K562 (cell line): ENCODE data around the gene RREB1. TPM values are rescaled to one million over a fixed set of nuclear protein-coding genes. Genes with fewer than 3 reads are reported as not detected.
A peak's percentile ranks its signal among the peaks of the same experiment; 100 is the strongest.

ENCODE experiments used
- ATAC-seq: fragments of 200-7000 bp; cut with Tn5 transposase; 3 replicates; pipeline ENCODE4 v1.9.1; 2020; ENCODE audit warnings: moderate library complexity
- BruUV-seq: library from RNA; stranded (reverse); fragments of 400-500 nt; replicated peaks from 2 replicates; lab custom pipeline; 2021; lab: Mats Ljungman, UMichigan
- CTCF ChIA-PET: fragments of 300-600 bp; formaldehyde crosslinking; extraction: SDS; loops from one replicate; lab custom pipeline; 2021; ENCODE audit warnings: low intra/inter-chr PET ratio; lab: Yijun Ruan, JAX
- POLR2A ChIA-PET: fragments of 300-600, 350-650 bp; sonication (Branson Sonifier 250); formaldehyde crosslinking; extraction: SDS; loops from one replicate; lab custom pipeline; 2021; ENCODE audit warnings: antibody characterized with exemption, inconsistent platforms; lab: Yijun Ruan, JAX
- DNase-seq, 4 experiments: peaks; one replicate each; pipeline versions ENCODE4 v3.0.0 to v3.0.0-alpha.2; 2011 to 2018; ENCODE audit warnings: low spot score in 3 of 4, mixed read lengths in 3 of 4; ENCODE audit errors: extremely low read depth in 1 of 4
- FAIRE-seq: peaks from 2 replicates; lab custom pipeline; 2011; peaks lifted over from hg19 to GRCh38; lab: Jason Lieb, UNC
- H2AFZ ChIP-seq: 2 replicates; pipeline ENCODE4 v1.6.0; 2011; ENCODE audit warnings: low read depth, low read length, control low read depth, inconsistent platforms
- H3K27ac ChIP-seq: fragments of 200-600 bp; 3 replicates; pipeline ENCODE4 v1.8.0; 2011; ENCODE audit warnings: low read depth, mild to moderate bottlenecking, control low read depth, inconsistent platforms, low read length, moderate library complexity, mixed read lengths; ENCODE audit errors: extremely low read depth
- H3K27me3 ChIP-seq, 2 experiments: fragments of 300-600 bp in 1 of 2; 2 replicates in 1 of 2; 3 replicates in 1 of 2; pipeline versions ENCODE4 v1.6.0 to v1.8.0; 2011; ENCODE audit warnings: inconsistent platforms in 2 of 2, low read length in 2 of 2, mild to moderate bottlenecking in 1 of 2, mixed read lengths in 1 of 2, moderate library complexity in 1 of 2; ENCODE audit not compliant: control insufficient read depth in 2 of 2, insufficient read depth in 2 of 2
- H3K36me3 ChIP-seq: fragments of 300-600 bp; 3 replicates; pipeline ENCODE4 v1.8.0; 2011; ENCODE audit warnings: mild to moderate bottlenecking, low read length, inconsistent platforms; ENCODE audit not compliant: control insufficient read depth, insufficient read depth
- H3K4me1 ChIP-seq, 2 experiments: fragments of 200-600 bp in 1 of 2; replicated peaks in 1 of 2; 2 replicates in 1 of 2; 3 replicates in 1 of 2; pipeline versions ENCODE4 v1.5.1 to v1.8.0; 2011; ENCODE audit warnings: inconsistent platforms in 2 of 2, low read length in 2 of 2, mild to moderate bottlenecking in 1 of 2, mixed read lengths in 1 of 2, moderate library complexity in 1 of 2; ENCODE audit not compliant: control insufficient read depth in 2 of 2, insufficient read depth in 2 of 2
- H3K4me2 ChIP-seq: 2 replicates; pipeline ENCODE4 v1.6.1; 2011; ENCODE audit warnings: low read length, control low read depth, inconsistent platforms, mixed read lengths; ENCODE audit not compliant: insufficient read depth
- H3K4me3 ChIP-seq: fragments of 200-600 bp; sonication (generic), shearing (Covaris generic); 2 replicates; pipeline ENCODE4 v1.5.1; 2016; ENCODE audit warnings: control low read depth, inconsistent platforms
- H3K79me2 ChIP-seq: fragments of 200-600 bp; 3 replicates; pipeline ENCODE4 v1.8.0; 2011; ENCODE audit warnings: low read length, inconsistent platforms; ENCODE audit not compliant: control insufficient read depth, insufficient read depth
- H3K9ac ChIP-seq, 2 experiments: 2 replicates each; pipeline versions ENCODE4 v1.6.0 to v1.6.1; 2011; ENCODE audit warnings: low read depth in 2 of 2, low read length in 2 of 2, control low read depth in 1 of 2, inconsistent platforms in 1 of 2, mild to moderate bottlenecking in 1 of 2, mixed read lengths in 1 of 2; ENCODE audit not compliant: insufficient read depth in 1 of 2
- H3K9me1 ChIP-seq: one replicate; pipeline ENCODE4 v1.6.0; 2011; ENCODE audit warnings: inconsistent platforms, mild to moderate bottlenecking, low read length, moderate library complexity; ENCODE audit not compliant: control insufficient read depth, insufficient read depth
- H3K9me3 ChIP-seq: replicated peaks from 2 replicates; pipeline ENCODE4 v1.5.1; 2011; ENCODE audit warnings: low read depth, low read length, inconsistent platforms; ENCODE audit not compliant: control insufficient read depth, insufficient read depth
- H4K20me1 ChIP-seq: replicated peaks from 2 replicates; pipeline ENCODE4 v1.6.1; 2011; ENCODE audit warnings: low read length, inconsistent platforms, mixed read lengths; ENCODE audit not compliant: control insufficient read depth, insufficient read depth
- CREB1 ChIP-seq, 2 experiments: sonication (generic) in 1 of 2; formaldehyde crosslinking in 1 of 2; IDR thresholded peaks; 2 replicates each; pipeline versions ENCODE4 v1.6.1 to v1.8.0; 2012 to 2022; ENCODE audit warnings: inconsistent platforms in 1 of 2, mild to moderate bottlenecking in 1 of 2, missing genetic modification reagents in 1 of 2, moderate library complexity in 1 of 2
- NCOA4 ChIP-seq: fragments of 450-650 bp; IDR thresholded peaks from 2 replicates; pipeline ENCODE4 v1.6.1; 2018; ENCODE audit warnings: mild to moderate bottlenecking; ENCODE audit not compliant: partially characterized antibody
- POLR2G ChIP-seq: fragments of 200-400 bp; formaldehyde crosslinking; IDR thresholded peaks from 2 replicates; pipeline ENCODE4 v1.6.1; 2017; ENCODE audit warnings: low read depth, mild to moderate bottlenecking, antibody characterized with exemption, low read length, moderate library complexity
- RBM22 ChIP-seq: fragments of 200-400 bp; formaldehyde crosslinking; IDR thresholded peaks from 2 replicates; pipeline ENCODE4 v1.6.1; 2018; ENCODE audit warnings: low read length, low read depth; ENCODE audit not compliant: poor library complexity, severe bottlenecking
- TARDBP ChIP-seq: fragments of 450-650 bp; IDR thresholded peaks from 2 replicates; pipeline ENCODE4 v1.6.1; 2016
- ZBTB17 ChIP-seq: fragments of 450-650 bp; formaldehyde crosslinking; IDR thresholded peaks from 2 replicates; pipeline ENCODE4 v1.4.0; 2020; ENCODE audit warnings: mild to moderate bottlenecking
- WGBS: fragments of 100-300 bp; shearing (Covaris generic); methylation state at CpG from one replicate; pipeline ENCODE4 v1.1.6; 2016; ENCODE audit warnings: low coverage, mixed read lengths; ENCODE audit not compliant: insufficient coverage; ENCODE audit errors: missing lambda C conversion rate; 5-methylcytosine and 5-hydroxymethylcytosine counted together
- in situ Hi-C: fragments of 300-500 bp; cut with MboI; formaldehyde crosslinking; loops from 4 replicates; pipeline ENCODE4 v1.15.0; 2018; ENCODE audit warnings: inconsistent platforms, mixed read lengths
- intact Hi-C: fragments of 100-400 bp; cut with micrococcal nuclease; formaldehyde crosslinking; loops from 2 replicates; pipeline ENCODE4 v1.14.2; 2022
- polyA plus RNA-seq, 8 experiments: library from polyadenylated mRNA; depleted of rRNA in 4 of 8; stranded (reverse) in 5 of 8; unstranded in 3 of 8; fragments of >200 nt; fragmentation: Nextera tagmentation in 2 of 8; fragmentation: Illumina TruSeq in 1 of 8; extraction: Ambion mirVana in 2 of 8; extraction: Trizol in 1 of 8; gene quantifications; 2 replicates each; pipeline versions ENCODE4 v1.2.1 to v1.2.3, GENCODE V29; 2011 to 2014; ENCODE audit warnings: inconsistent platforms in 1 of 8, missing spikeins in 1 of 8
- total RNA-seq, 7 experiments: library from RNA; depleted of rRNA in 6 of 7; stranded (reverse); fragments of >200 nt in 6 of 7; fragmentation: Illumina TruSeq in 2 of 7; extraction: Trizol in 2 of 7; gene quantifications; 2 replicates each; pipeline versions ENCODE4 v1.2.1 to v1.2.3, GENCODE V29; 2011 to 2021; ENCODE audit warnings: low replicate concordance in 1 of 7

Gene RREB1
- total and polyA plus RNA-seq, 9 of the 15 experiments (the other 6 are each of a cell fraction or from before 2014, with no cell fraction given): 3.3 to 64.2 (median 19.3) TPM

- Histone ChIP-seq H3K9me3 (no peaks in the 10 kb centered on the region), H3K27ac (no peak overlapping the region)
- in situ Hi-C loops (no loop called here), intact Hi-C loops (no loop called here)
- WGBS: 93% methylated on average over 17 of the region's 17 CpGs
- FAIRE-seq (no peak), DNase-seq (no peak)
- TF ChIP-seq TARDBP (no peak), NCOA4 (no peak), RBM22 (peak; percentile 95), CREB1 (IDR thresholded peaks at IDR 0.05) (no peak), CREB1 (CRISPR knock-in tag; IDR thresholded peaks at IDR 0.05) (no peak), ZBTB17 (no peak), POLR2G (peak; percentile 49; the same call in 1 of the 2 replicates)
- TF ChIP-seq, all 486 proteins: peak for 2
- Histone ChIP-seq H3K36me3 (peaks cover 91% of the 10 kb centered on the region), H3K4me2 (no peak overlapping the region), H3K79me2 (peaks cover 29% of the 10 kb centered on the region), H3K4me1 (peaks cover 11 to 16% of the 10 kb centered on the region in 2 experiments), H3K4me3 (no peak overlapping the region), H2AFZ (no peak overlapping the region), H3K27me3 (no peaks in the 10 kb centered on the region), H3K9ac (peak overlapping the region in 1 of 2 experiments; percentile 65; a peak in 1 of 4 replicates), H3K9me1 (peaks cover 5% of the 10 kb centered on the region), H4K20me1 (no peaks in the 10 kb centered on the region)
- BruUV-seq: no TSS peak
- no peak for ATAC-seq
- ChIA-PET CTCF (no interaction called here), POLR2A (interaction anchor here (0.7 to 1.5 kb wide), 4 partner anchors 8 to 44 kb away, joined by 3 to 7 read pairs (median 3); no protein-coding TSS in a partner anchor)
These were observed 109.3 kb downstream of the RREB1 start for GRCh38 chr6:7216941-7217621.
